Lung (tissue), 12 donors: ENCODE results near the gene ADSL. TPM values are rescaled to one million over a fixed set of nuclear protein-coding genes. Genes with fewer than 3 reads are reported as not detected.

Source experiments
- ATAC-seq: fragments of 200-7000 bp; cut with Tn5 transposase; one replicate; pipeline ENCODE4 v1.9.1; 2020; ENCODE audit warnings: moderate number of reproducible peaks; ENCODE audit not compliant: insufficient read depth, low FRiP score
- DNase-seq, 3 donors: peaks; one replicate each; pipeline ENCODE4 v3.0.0-alpha.2; 2013 to 2017
- H3K27ac ChIP-seq, 2 donors: one replicate each; pipeline ENCODE4 v1.5.1; 2013; ENCODE audit warnings: mild to moderate bottlenecking in 2 of 2, moderate library complexity in 2 of 2, control low read depth in 1 of 2, inconsistent platforms in 1 of 2, low read depth in 1 of 2, low read length in 1 of 2
- H3K27me3 ChIP-seq, 3 donors: one replicate each; pipeline ENCODE4 v1.5.1; 2013; ENCODE audit warnings: low read length in 2 of 3; ENCODE audit not compliant: control insufficient read depth in 3 of 3, insufficient read depth in 3 of 3
- H3K36me3 ChIP-seq, 4 donors: one replicate each; pipeline ENCODE4 v1.5.1; 2013; ENCODE audit warnings: low read length in 4 of 4, mild to moderate bottlenecking in 1 of 4, moderate library complexity in 1 of 4; ENCODE audit not compliant: control insufficient read depth in 4 of 4, insufficient read depth in 4 of 4
- H3K4me1 ChIP-seq, 5 donors: one replicate each; pipeline ENCODE4 v1.5.1; 2013; ENCODE audit warnings: low read length in 5 of 5, mild to moderate bottlenecking in 2 of 5, moderate library complexity in 1 of 5; ENCODE audit not compliant: control insufficient read depth in 5 of 5, insufficient read depth in 5 of 5
- H3K4me3 ChIP-seq: one replicate; pipeline ENCODE4 v1.5.1; 2013; ENCODE audit warnings: mild to moderate bottlenecking, control low read depth, moderate library complexity
- H3K9ac ChIP-seq, 2 donors: one replicate each; pipeline ENCODE4 v1.5.1; 2013; ENCODE audit warnings: low read length in 2 of 2, control low read depth in 1 of 2; ENCODE audit not compliant: insufficient read depth in 1 of 2
- H3K9me3 ChIP-seq, 4 donors: one replicate each; pipeline ENCODE4 v1.5.1; 2013; ENCODE audit warnings: low read length in 3 of 4, mild to moderate bottlenecking in 1 of 4, moderate library complexity in 1 of 4; ENCODE audit not compliant: control insufficient read depth in 4 of 4, insufficient read depth in 3 of 4
- CTCF ChIP-seq: IDR thresholded peaks from 2 replicates; pipeline ENCODE4 v1.5.1; 2012; ENCODE audit warnings: mild to moderate bottlenecking; ENCODE audit errors: control extremely low read depth, extremely low read depth
- WGBS, 2 donors: extraction: QIAGEN DNeasy Blood & Tissue Kit; methylation state at CpG; one replicate each; pipeline ENCODE4 v1.1.7; 2013; 5-methylcytosine and 5-hydroxymethylcytosine counted together
- polyA plus RNA-seq, 2 donors: library from polyadenylated mRNA; stranded (reverse); fragments of 200-250 nt; gene quantifications; one replicate each; pipeline ENCODE4 v1.2.1, GENCODE V29; 2013
- total RNA-seq, 2 donors: library from RNA; depleted of rRNA in 1 of 2; stranded (reverse); fragments of >200 nt in 1 of 2; gene quantifications; one replicate each; pipeline ENCODE4 v1.2.1, GENCODE V29; 2014 to 2021
- donor health status: control.
- donor health status: control.
- donor health status: Bipolar disorder and iron deficiency.
- donor health status: healthy.
- donor health status: DM: yes; HTN: yes; CAD: no.

Gene ADSL
- total and polyA plus RNA-seq, 4 donors: 35.2 to 62.9 (median 43.0) TPM

- Histone ChIP-seq H3K4me1 (no peaks in the 10 kb centered on the region), H3K36me3 (peaks cover 41 to 57% (median 50%) of the 10 kb centered on the region in 4 donors), H3K9me3 (no peaks in the 10 kb centered on the region), H3K9ac (no peak overlapping the region), H3K27me3 (no peaks in the 10 kb centered on the region), H3K4me3 (no peak overlapping the region), H3K27ac (no peak overlapping the region)
- no peak for TF ChIP-seq CTCF
- no peak for ATAC-seq
- WGBS, 2 donors: 95 to 96% methylated on average over 2 of the region's 2 CpGs
- no peak for DNase-seq
Observed at GRCh38 chr22:40366068-40366467, 19.8 kb downstream of the ADSL start.

- H3K9ac ChIP-seq: no peak overlapping the region
- WGBS, 2 donors: 80 to 90% methylated on average over 6 of the region's 6 CpGs
- no peak for ATAC-seq
- no peak for DNase-seq
- TF ChIP-seq CTCF: no peak
- H3K36me3 ChIP-seq: peaks cover 29 to 44% (median 38%) of the 10 kb centered on the region in 4 donors
- H3K4me3 ChIP-seq: no peak overlapping the region
- no peaks in the 10 kb centered on the region for H3K9me3 ChIP-seq
- peaks cover 0 to 2% (median 0%) of the 10 kb centered on the region in 5 donors for H3K4me1 ChIP-seq
- H3K27ac ChIP-seq: no peak overlapping the region
- no peaks in the 10 kb centered on the region for H3K27me3 ChIP-seq
Observed at GRCh38 chr22:40367342-40367741, 21.0 kb downstream of the ADSL start.

GRCh38 chr22:40368016-40368415 is 21.7 kb downstream of the ADSL start:
- ATAC-seq (no peak), DNase-seq (no peak)
- WGBS, 2 donors: 92 to 94% methylated on average over 6 of the region's 6 CpGs
- Histone ChIP-seq H3K9me3 (no peaks in the 10 kb centered on the region), H3K36me3 (peaks cover 26 to 38% (median 31%) of the 10 kb centered on the region in 4 donors), H3K27ac (no peak overlapping the region), H3K4me1 (peaks cover 0 to 8% (median 5%) of the 10 kb centered on the region in 5 donors), H3K27me3 (no peaks in the 10 kb centered on the region), H3K9ac (no peak overlapping the region), H3K4me3 (no peak overlapping the region)
- no peak for TF ChIP-seq CTCF

GRCh38 chr22:40368836-40369235 is 22.5 kb downstream of the ADSL start:
- Histone ChIP-seq H3K4me3 (no peak overlapping the region), H3K9me3 (no peaks in the 10 kb centered on the region), H3K4me1 (peaks cover 0 to 9% (median 5%) of the 10 kb centered on the region in 5 donors), H3K9ac (no peak overlapping the region), H3K27me3 (no peaks in the 10 kb centered on the region), H3K36me3 (peaks cover 26 to 34% (median 29%) of the 10 kb centered on the region in 4 donors), H3K27ac (no peak overlapping the region)
- DNase-seq (no peak), ATAC-seq (no peak)
- no peak for TF ChIP-seq CTCF
- WGBS, 2 donors: 79 to 85% methylated on average over 3 of the region's 3 CpGs
